ENCODE data around the gene RASAL2.

RASAL2 gene

DNA sequence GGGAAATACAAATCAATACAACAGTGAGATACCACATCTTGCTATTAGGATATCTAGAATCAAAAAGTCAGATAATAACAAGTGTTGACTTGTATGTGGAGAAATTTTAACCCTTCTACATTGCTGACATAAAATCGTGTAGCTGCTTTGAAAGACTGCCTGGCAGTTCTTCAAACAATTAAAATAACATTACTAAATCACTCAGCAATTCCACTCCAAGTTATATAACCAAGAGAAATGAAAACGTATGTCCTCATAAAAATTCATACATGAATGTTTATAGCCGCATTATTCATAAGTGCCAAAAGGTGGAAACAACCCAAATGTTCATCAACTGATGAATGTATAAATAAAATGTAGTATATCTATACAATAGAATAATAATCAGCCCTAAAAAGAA lies 164.6 kb downstream of the RASAL2 start:
- DNase-seq (ENCODE audit: low read depth, low spot score), result no peak
- H3K4me3 ChIP-seq (ENCODE audit: low read length), result no peak overlapping the region

DNA sequence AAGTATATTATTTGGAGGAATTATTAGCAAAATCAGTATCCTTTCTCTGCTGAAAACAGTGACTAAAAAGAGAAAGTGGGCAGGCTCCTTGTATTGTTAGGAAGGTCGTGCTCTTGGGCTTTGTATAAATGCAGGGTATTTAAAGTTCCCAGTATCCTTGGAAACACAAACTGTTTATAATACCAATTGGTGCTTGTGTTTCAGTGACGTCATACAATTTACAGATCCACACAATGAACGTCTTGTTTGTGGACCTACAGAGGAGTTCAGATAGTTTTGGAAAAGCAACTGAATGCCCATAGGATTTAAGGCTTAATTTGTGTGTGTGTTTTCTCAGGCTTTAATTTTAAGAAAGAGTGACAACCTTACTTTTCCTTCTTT lies 168.2 kb downstream of the RASAL2 start:
- no peak for DNase-seq (ENCODE audit: low read depth, low spot score)

DNA sequence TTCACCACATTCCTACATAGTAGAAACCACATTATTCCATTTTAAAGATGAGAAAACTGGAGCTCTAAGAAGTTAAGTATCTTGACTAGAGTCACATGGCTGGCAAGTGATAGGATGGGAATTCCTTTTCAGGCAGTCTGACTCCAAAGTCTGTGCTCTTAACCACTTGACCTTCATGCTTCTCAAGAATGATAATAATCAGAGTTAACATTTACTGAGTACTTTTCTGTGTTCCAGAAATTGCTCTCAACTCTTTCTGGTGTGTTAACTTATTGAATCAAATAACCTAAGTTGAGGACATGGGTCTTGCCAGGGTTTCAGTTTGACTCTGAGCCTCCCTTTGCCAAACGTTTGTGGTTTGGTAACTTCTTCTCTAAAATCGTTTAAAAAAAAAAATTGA lies 169.4 kb downstream of the RASAL2 start:
- DNase-seq (ENCODE audit: low read depth, low spot score), result no peak
- no peak overlapping the region for H3K4me3 ChIP-seq (ENCODE audit: low read length)

More for the DNA sequence above, 168.2 kb downstream of the RASAL2 start:
- H3K4me3 ChIP-seq (ENCODE audit: low read length), result no peak overlapping the region

DNA sequence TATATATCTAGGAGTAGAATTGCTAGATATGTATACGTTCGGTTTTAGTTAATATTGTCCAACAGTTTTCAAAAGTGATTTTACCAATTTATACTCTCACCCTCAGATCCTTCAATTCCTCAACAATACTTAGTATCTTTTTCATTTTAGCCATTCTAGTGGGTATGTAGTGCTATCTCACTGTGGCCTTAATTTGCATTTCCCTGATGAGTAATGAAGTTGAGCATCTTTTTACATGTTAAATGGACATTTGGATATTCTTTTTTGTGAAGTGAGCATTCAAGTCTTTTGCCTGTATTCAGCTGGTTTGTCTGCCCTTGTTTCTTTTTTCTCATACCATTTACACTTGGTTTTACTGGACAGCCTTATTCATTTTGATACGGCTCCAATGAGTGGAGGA lies 172.2 kb downstream of the RASAL2 start:
- no peak overlapping the region for H3K4me3 ChIP-seq (ENCODE audit: low read length)
- no peak for DNase-seq (ENCODE audit: low read depth, low spot score)

DNA sequence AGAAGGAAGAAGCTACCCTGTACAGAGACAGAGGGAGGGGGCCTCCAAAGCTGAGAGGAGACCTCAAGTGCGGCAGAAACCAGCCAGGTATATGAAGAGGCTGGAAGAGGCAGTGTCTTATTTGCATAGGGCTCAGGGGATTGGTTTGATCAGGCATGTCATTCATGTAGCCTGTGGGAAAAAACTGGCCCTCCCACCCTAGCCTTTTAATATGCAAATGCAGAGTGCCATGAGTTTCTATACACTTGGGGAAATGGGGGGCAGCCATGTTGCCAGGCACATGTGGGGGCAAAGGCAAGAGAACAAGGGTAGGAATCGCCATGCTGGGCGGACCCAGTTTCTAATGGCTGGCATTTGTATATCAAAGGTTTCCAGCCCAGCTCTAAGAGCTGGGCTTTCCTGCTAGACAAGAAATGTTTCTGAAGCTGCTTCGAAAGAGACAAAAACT lies 172.7 kb downstream of the RASAL2 start:
- no peak overlapping the region for H3K4me3 ChIP-seq (ENCODE audit: low read length)
- no peak for DNase-seq (ENCODE audit: low read depth, low spot score)

DNA sequence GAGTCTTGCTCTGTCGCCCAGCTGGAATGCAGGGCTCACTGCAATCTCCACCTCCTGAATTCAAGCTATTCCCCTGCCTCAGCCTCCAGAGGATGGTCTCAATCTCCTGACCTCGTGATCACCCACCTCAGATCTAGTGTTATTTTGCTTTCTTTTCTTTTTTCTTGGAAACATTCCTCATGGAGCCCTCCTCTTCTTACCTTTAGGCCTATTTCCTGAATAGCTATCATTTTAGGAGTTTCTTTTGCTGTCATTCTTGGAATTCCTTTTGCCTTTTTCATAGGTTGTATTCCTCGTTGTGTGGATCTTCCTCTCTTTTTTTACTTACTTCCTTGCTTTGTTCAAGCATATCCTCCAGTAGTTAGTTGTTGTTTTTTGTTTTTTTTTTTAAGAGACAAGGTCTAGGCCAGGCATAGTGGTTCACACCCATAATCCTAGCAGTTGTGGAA lies 173.8 kb downstream of the RASAL2 start:
- H3K4me3 ChIP-seq (ENCODE audit: low read length), result no peak overlapping the region
- no peak for DNase-seq (ENCODE audit: low read depth, low spot score)

DNA sequence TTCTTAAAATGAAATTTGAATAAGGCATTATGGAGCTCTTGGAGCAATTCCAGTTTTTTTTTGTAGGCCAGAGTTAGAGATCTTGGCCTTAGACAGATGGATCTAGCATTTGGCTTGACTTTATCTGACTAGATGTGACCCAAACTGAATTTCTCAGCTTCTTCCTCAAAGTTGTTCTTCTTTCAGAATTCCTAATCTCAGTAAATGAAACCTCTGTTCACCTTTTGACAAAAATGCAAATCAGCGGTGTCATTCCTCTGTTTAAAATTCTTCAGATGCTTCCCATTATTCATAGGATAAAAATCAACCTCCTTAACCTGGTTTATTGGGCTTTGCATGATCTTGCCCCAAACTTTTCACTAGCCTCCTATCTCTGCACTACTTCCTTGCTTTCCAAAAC lies 177.6 kb downstream of the RASAL2 start:
- no peak for DNase-seq (ENCODE audit: low read depth, low spot score)
- H3K4me3 ChIP-seq (ENCODE audit: low read length), result no peak overlapping the region

DNA sequence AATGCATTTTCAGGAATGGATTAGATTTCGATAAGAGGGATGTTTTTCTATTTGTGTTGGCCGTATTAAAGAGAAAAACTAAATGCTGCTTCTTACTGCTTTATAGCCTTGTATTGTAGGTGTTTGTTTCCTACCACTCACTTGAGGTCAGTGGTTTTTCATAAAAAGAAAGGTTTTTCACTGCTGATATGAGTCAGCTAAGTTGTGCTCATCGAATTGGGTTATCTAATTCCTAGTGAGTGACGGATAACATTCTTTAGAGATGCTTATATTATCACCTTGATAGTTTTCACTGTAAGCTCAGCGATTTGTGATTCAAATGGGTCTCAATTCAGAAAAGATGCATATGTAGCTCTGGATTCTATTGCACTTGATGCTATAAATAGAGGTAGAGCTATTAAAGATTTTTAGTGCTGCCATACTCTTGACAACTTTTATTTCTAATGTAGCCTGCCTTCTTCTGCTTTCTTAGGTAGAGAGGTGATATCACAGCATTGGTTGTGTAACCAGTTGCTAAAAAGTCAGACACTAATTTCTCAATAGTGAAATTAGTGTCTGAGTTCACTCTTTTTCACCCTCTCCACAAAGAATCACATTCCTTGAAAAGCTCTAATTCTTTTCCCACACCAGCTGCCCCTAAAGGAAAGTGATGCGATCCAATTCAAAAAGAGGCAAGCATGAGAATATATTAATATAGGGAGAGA lies 180.0 kb downstream of the RASAL2 start:
- DNase-seq (ENCODE audit: low read depth, low spot score), result no peak
- H3K4me3 ChIP-seq (ENCODE audit: low read length), result no peak overlapping the region

DNA sequence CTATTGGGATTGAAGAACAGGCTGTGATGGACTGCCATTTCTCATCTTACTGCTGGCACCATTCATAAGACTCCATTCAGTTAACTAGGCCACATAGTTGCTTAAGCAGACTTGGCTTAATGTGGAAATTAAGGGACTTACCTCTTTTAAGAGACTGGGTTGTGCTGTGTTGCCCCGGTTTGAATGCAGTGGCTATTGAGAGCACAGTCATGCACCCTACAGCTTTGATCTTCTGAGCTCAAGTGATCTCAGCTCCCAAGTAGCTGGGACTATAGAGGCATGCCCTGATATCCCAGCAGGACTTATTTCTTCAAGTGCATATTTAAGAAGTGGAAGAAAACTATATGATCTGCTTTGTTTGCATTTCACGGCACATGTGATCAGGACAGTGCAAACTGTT lies 181.1 kb downstream of the RASAL2 start:
- no peak for DNase-seq (ENCODE audit: low read depth, low spot score)
- no peak overlapping the region for H3K4me3 ChIP-seq (ENCODE audit: low read length)

DNA sequence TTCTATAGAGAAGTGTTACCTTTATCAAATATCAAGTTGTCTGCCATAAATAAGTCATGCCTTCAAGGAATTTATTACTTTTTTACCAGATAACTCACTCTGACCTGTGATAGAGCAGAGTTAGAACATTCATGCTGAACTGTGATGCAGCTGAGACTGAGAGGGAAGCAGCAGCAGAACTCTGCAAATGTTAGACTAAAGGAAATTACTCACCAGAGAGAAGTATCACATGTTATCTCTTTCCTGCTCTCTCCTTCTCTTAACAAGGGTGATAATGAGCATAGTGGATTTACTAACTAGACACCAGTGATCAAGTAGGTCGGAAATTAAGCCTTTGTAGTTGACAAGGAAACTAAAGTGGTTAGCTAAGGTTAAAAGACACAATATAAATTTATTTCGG lies 181.6 kb downstream of the RASAL2 start:
- no peak overlapping the region for H3K4me3 ChIP-seq (ENCODE audit: low read length)
- DNase-seq (ENCODE audit: low read depth, low spot score), result no peak

DNA sequence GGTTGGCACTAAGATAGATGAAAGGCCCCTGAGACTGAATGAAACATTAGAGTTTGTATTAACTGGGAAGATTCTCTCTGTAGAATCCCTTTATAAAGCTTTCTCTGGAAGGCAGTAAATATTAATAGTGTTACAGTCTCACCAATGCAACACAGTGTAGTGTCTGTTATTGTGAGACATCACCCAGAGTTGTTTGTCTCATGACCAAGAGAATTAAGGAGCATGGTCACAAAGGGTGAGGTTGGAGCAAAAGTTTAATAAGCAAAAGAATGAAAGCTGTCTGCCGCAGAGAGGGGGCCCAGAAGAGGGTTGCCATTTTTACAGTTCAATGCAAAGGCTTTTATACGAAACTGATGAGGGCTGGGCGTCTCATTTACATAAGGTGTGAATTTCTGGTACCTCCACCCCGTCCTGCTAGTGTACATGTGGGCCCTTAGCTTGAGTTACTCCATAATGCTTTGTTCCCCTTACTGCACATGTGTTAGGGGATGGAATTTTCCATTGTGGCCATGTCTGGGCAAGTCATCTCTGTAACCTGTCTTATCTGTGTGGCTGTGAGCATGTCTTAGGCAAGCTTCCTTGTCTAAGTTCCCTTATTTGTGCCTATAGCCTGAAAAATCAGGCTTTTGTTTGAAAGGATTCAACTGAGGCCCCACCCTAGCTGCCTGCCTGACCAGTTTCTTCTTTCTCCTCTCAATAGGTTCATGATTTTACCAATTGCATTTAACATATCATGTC lies 184.1 kb downstream of the RASAL2 start:
- no peak for DNase-seq (ENCODE audit: low read depth, low spot score)
- H3K4me3 ChIP-seq (ENCODE audit: low read length), result no peak overlapping the region

DNA sequence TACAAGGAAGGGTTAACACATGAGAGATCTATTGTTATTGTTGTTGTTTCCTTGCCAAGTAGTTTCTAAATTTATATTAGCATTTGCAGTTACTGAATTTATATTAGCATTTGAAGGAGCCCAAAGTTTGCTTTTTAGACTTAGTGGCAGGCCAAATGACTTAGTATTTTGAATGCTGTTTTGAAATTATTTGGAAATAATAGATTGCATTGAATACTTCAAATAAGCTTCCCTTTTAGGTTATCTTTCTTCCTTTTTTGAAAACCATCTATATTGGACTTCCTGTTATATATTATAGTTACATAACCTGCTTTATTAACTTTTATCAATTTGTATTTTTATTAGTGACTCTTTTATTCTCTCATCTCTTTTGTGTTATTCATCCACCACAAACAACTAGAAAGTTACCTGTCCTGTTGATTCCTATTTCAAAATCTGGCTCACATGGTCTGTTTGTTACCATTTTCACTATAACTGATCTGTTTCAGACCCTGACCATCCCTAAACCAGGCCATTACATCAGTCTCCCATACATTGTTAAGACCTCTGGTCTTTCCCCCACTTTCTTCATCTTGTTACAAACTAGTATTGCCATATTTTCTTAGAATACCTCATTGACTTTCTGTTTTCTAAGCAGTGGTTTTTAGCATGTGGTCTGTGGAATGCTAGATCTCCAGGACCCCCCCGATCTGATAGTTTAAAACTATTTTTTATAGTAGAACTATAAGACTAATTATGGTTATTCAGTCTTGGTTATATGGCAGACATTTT lies 185.2 kb downstream of the RASAL2 start:
- no peak for DNase-seq (ENCODE audit: low read depth, low spot score)
- H3K4me3 ChIP-seq (ENCODE audit: low read length), result no peak overlapping the region

DNA sequence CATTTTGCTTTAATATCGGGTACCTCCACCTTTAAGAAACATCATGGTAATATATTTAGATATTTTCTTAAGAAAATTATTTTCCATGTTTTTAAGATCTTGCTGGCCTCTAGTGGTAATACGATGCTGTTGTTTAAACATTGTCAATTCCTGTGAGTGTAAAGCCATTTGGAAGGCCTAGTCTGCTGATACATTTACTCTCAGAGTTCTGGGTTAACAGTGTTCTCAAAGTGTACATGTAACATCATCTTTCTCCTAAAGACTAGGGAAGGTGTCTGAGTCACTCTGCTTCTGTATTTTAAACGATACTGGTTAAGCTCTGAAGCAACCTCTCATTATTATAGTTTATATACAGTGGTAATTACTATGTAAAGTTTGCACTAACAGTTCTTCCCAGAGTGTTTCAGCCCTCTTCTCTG lies 189.1 kb downstream of the RASAL2 start:
- no peak overlapping the region for H3K4me3 ChIP-seq (ENCODE audit: low read length)
- no peak for DNase-seq (ENCODE audit: low read depth, low spot score)

DNA sequence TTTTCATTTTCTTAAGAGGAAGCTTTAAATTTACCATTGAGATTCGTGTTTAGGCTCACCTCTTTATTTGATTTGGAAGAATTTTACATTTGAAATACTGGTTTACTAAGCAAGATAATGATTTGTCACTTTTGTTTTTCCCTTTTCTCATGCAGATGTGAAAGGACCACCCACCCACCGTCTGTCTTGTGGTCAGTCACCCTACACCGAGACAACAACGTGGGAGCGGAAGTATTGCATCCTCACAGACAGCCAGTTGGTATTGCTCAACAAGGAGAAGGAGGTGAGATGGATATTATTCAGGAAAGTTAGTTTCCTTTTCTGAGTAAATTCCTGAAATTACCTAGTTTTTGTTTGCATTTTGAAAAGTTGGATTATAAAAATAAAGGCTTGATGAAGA lies 189.5 kb downstream of the RASAL2 start:
- DNase-seq (ENCODE audit: low read depth, low spot score), result no peak
- H3K4me3 ChIP-seq (ENCODE audit: low read length), result no peak overlapping the region

DNA sequence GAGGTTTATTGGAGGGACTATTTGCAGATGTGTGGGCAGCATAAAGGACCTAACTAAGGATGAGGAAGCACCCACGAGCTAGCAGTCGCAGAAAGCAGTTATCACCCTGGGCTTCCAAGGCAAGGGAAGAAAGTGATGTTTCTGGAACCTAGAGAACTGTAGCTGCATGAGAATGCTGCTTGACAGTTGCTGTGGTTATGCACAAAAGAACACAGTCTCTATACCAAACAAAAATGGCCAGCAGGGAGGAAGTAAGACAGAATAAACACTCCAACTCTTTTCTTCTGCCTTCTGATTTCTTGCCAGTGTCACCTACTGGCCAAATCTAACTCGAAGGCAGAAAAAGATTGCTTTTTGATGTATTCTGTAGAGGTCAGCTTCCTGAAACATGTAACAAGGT lies 190.2 kb downstream of the RASAL2 start:
- no peak for DNase-seq (ENCODE audit: low read depth, low spot score)
- no peak overlapping the region for H3K4me3 ChIP-seq (ENCODE audit: low read length)

DNA sequence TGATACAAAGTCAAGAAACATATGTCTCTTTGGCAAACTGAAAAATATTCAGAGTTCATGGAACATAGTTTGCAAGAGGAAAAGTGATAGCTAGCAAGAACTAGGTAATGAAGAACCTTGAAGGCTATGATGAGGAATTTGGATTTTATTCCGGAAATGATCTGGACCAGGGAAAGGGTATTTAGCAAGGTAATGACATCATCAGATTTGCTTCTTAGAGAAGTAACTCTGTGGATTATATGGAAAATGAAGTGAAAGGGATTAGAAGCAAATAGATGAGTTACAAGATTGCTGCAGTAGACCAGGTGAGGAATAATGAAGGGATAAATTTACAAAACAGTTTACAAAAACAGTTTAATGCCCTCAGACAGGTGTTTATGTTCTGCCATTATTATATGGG lies 197.3 kb downstream of the RASAL2 start:
- no peak overlapping the region for H3K4me3 ChIP-seq (ENCODE audit: low read length)
- DNase-seq (ENCODE audit: low read depth, low spot score), result no peak

DNA sequence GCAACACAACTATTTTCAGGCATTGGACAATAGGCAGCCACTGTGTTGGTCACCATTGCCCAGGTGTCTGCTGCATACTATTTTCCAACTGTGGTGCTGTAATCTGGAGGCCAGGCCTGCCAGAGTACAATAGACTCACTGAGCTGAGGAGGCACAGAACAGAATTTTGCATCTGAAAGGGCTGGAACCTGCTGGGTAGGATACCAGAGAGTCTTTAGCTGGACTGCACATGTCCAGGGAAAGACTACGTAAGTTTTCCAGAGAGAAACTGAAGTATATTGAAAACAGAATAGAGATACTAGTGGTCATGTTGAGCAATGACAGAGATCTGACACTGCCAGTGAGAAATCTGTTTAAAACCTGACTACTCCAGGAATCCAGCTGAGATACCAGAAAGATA lies 200.8 kb downstream of the RASAL2 start:
- no peak for DNase-seq (ENCODE audit: low read depth, low spot score)
- no peak overlapping the region for H3K4me3 ChIP-seq (ENCODE audit: low read length)

DNA sequence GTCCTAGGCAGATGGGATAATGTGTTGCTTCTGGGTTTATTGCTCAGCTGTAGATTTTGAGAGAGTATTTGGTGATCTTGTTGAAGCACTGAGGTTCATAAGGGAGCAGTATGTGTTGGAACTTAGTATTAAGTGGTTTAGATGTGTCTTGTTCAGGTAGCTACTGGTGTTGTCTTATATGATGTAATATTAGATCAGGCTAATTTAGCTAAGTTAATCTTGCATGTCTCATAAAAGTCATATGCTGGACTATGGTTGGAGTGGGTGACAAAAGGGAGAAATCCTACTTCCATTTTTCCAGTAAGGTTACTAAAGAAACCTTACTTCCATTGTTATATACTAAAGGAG lies 206.4 kb downstream of the RASAL2 start:
- H3K4me3 ChIP-seq (ENCODE audit: low read length), result no peak overlapping the region
- DNase-seq (ENCODE audit: low read depth, low spot score), result no peak

DNA sequence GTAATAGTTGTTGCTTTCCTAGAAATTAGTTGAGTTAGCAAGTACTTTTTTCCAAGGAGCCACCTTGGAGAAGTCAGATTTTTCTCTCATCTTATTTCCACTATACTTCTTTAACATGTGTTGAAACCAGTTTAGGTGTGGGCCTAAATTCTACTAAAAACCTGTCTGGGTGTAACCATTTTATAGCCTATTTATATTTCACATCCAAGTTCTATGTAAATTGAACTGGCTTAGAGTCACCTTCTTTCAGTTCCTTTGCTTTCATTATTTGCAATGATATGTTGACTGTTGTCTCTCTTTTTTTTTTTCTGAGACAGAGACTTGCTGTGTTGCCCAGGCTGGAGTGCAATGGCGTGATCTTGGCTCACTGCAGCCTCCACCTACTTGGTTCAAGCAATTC lies 207.2 kb downstream of the RASAL2 start:
- no peak for DNase-seq (ENCODE audit: low read depth, low spot score)
- H3K4me3 ChIP-seq (ENCODE audit: low read length), result no peak overlapping the region

DNA sequence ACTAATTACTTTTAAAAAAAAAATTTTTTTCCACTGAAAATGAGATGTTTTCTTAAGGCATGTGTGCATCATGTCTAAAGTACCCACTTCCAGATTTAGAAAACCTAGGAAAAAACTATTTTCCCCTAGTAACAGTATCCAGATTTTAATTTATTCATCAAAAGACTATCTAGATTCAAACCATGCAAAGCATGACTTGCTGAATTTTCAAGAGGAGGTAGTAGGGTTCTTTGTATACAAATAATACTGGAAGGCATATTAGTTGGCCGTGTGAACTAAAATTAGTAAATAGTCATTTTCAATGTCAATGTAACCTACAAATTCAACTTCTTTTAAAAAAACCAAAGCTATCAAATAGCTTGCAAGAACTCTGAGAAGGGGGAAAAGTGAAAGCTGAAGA lies 213.4 kb downstream of the RASAL2 start:
- no peak overlapping the region for H3K4me3 ChIP-seq (ENCODE audit: low read length)
- DNase-seq (ENCODE audit: low read depth, low spot score), result no peak

Data from Jurkat, Clone E6-1 (cell line).